CD4-positive, alpha-beta T cell (primary cell): ENCODE data around the gene CDIP1. TPM values are rescaled to one million over a fixed set of nuclear protein-coding genes. Genes with fewer than 3 reads are reported as not detected.
"Not testable (repeated sequence)": the region's sequence is repeated elsewhere in the genome, so short reads cannot be mapped to it uniquely, and the experiment has no call there.

ENCODE experiments used
- ATAC-seq: fragments of 200-7000 bp; cut with Tn5 transposase; one replicate; pipeline ENCODE4 v1.10.0; 2022; ENCODE audit warnings: mild to moderate bottlenecking; ENCODE audit not compliant: poor library complexity
- CTCF ChIA-PET: fragments of 350-600 bp; sonication (Branson Sonifier 250); formaldehyde crosslinking; loops from one replicate; lab custom pipeline; 2021; ENCODE audit warnings: antibody characterized with exemption, inconsistent platforms; lab: Charles Lee
- POLR2A ChIA-PET: fragments of 350-600 bp; sonication (Branson Sonifier 250); formaldehyde crosslinking; loops from one replicate; lab custom pipeline; 2021; ENCODE audit warnings: antibody characterized with exemption, inconsistent platforms; lab: Charles Lee
- DNase-seq, 14 experiments: peaks; one replicate each; pipeline ENCODE4 v3.0.0-alpha.2; 2013 to 2020; ENCODE audit warnings: mixed read lengths in 2 of 14
- H3K27ac ChIP-seq, 2 donors: one replicate each; pipeline versions ENCODE4 v1.5.1 to v1.7.0; 2013; ENCODE audit warnings: low read length in 2 of 2, low read depth in 1 of 2, mild to moderate bottlenecking in 1 of 2
- H3K27me3 ChIP-seq, 2 experiments: 1 replicate in 1 of 2; 2 replicates in 1 of 2; pipeline versions ENCODE4 v1.6.1 to v1.7.0; 2013; ENCODE audit warnings: low read length in 2 of 2, control low read depth in 1 of 2, mild to moderate bottlenecking in 1 of 2, moderate library complexity in 1 of 2; ENCODE audit not compliant: insufficient read depth in 2 of 2, control insufficient read depth in 1 of 2
- H3K36me3 ChIP-seq: one replicate; pipeline ENCODE4 v1.6.1; 2013; ENCODE audit warnings: low read length, control low read depth; ENCODE audit not compliant: insufficient read depth
- H3K4me1 ChIP-seq: one replicate; pipeline ENCODE4 v1.6.1; 2013; ENCODE audit warnings: low read length, control low read depth; ENCODE audit not compliant: insufficient read depth
- H3K4me3 ChIP-seq: one replicate; pipeline ENCODE4 v1.5.1; 2013; ENCODE audit warnings: mild to moderate bottlenecking, low read length, moderate library complexity
- H3K9me3 ChIP-seq, 2 experiments: 1 replicate in 1 of 2; 2 replicates in 1 of 2; pipeline versions ENCODE4 v1.6.1 to v1.7.0; 2013; ENCODE audit warnings: low read length in 2 of 2, mild to moderate bottlenecking in 2 of 2, control low read depth in 1 of 2, moderate library complexity in 1 of 2; ENCODE audit not compliant: control insufficient read depth in 1 of 2, insufficient read depth in 1 of 2
- H3K27ac Mint-ChIP-seq: one replicate; pipeline ENCODE4 v1.8.0; 2020; ENCODE audit warnings: mixed read lengths
- H3K27me3 Mint-ChIP-seq: one replicate; pipeline ENCODE4 v1.8.0; 2021; ENCODE audit warnings: mixed read lengths
- H3K36me3 Mint-ChIP-seq: one replicate; pipeline ENCODE4 v1.8.0; 2021; ENCODE audit warnings: low read depth, mixed read lengths
- H3K4me1 Mint-ChIP-seq: one replicate; pipeline ENCODE4 v1.8.0; 2021; ENCODE audit warnings: low read depth, mixed read lengths
- H3K4me3 Mint-ChIP-seq: one replicate; pipeline ENCODE4 v1.8.0; 2020; ENCODE audit warnings: mild to moderate bottlenecking, mixed read lengths
- H3K9me3 Mint-ChIP-seq: one replicate; pipeline ENCODE4 v1.8.0; 2020; ENCODE audit warnings: mixed read lengths
- CTCF ChIP-seq: fragments of 200-600 bp; IDR thresholded peaks from one replicate; pipeline ENCODE4 v1.8.0; 2022; ENCODE audit warnings: antibody characterized with exemption, mild to moderate bottlenecking
- intact Hi-C, 2 experiments: fragments of 100-400 bp; cut with DNase I in 1 of 2; cut with micrococcal nuclease in 1 of 2; formaldehyde crosslinking; loops; one replicate each; pipeline versions ENCODE4 v1.15.1 to v1.9.0; 2023 to 2025; cut with DNase I, micrococcal nuclease
- total RNA-seq, 174 experiments: library from RNA in 2 of 174; stranded (reverse) in 2 of 174; gene quantifications; one replicate each; pipeline ENCODE4 v1.2.3 and lab custom pipeline; 2021 to 2026

The CDIP1 gene
- total RNA-seq, 2 experiments from 2014 or later: 19.5 to 22.4 TPM

- DNase-seq (no peak), ATAC-seq (no peak)
- Mint-ChIP-seq H3K27ac (no peak overlapping the region), H3K36me3 (no peaks in the 10 kb centered on the region), H3K4me1 (no peaks in the 10 kb centered on the region), H3K4me3 (no peak overlapping the region), H3K9me3 (no peaks in the 10 kb centered on the region), H3K27me3 (no peaks in the 10 kb centered on the region)
- Histone ChIP-seq H3K9me3 (no peaks in the 10 kb centered on the region), H3K36me3 (no peaks in the 10 kb centered on the region), H3K27me3 (no peaks in the 10 kb centered on the region), H3K4me1 (peaks cover 7% of the 10 kb centered on the region), H3K27ac (no peak overlapping the region), H3K4me3 (no peak overlapping the region)
- TF ChIP-seq CTCF: no peak
- intact Hi-C loops: no loop called here
- ChIA-PET POLR2A (no interaction called here), CTCF (no interaction called here)
Measured at GRCh38 chr16:4576008-4576407, 37.4 kb upstream of the CDIP1 start.

- DNase-seq: no peak
- Mint-ChIP-seq H3K4me3 (no peak overlapping the region), H3K4me1 (no peaks in the 10 kb centered on the region), H3K36me3 (no peaks in the 10 kb centered on the region), H3K27me3 (no peaks in the 10 kb centered on the region), H3K9me3 (no peaks in the 10 kb centered on the region), H3K27ac (no peak overlapping the region)
- CTCF ChIA-PET: no interaction called here
- no peaks in the 10 kb centered on the region for H3K9me3 ChIP-seq
- no peak overlapping the region for H3K27ac ChIP-seq
- POLR2A ChIA-PET: no interaction called here
- no peak for ATAC-seq
- intact Hi-C loops: no loop called here
- H3K4me3 ChIP-seq: no peak overlapping the region
- no peaks in the 10 kb centered on the region for H3K27me3 ChIP-seq
- no peak for TF ChIP-seq CTCF
- H3K4me1 ChIP-seq: peaks cover 7% of the 10 kb centered on the region
- no peaks in the 10 kb centered on the region for H3K36me3 ChIP-seq
Measured at GRCh38 chr16:4574919-4575705, 36.5 kb upstream of the CDIP1 start.

- CTCF ChIA-PET, H3K27me3 ChIP-seq, POLR2A ChIA-PET, H3K27me3 Mint-ChIP-seq, H3K27ac Mint-ChIP-seq, H3K4me1 ChIP-seq, H3K9me3 ChIP-seq, H3K4me1 Mint-ChIP-seq, ATAC-seq, H3K36me3 Mint-ChIP-seq, H3K36me3 ChIP-seq, H3K27ac ChIP-seq, H3K4me3 ChIP-seq, DNase-seq, H3K9me3 Mint-ChIP-seq, H3K4me3 Mint-ChIP-seq, intact Hi-C loops: not testable (repeated sequence)
Measured at GRCh38 chr16:4573926-4574325, 35.4 kb upstream of the CDIP1 start.

GRCh38 chr16:4572715-4573114 is 34.1 kb upstream of the CDIP1 start:
- Mint-ChIP-seq H3K27ac (no peak overlapping the region), H3K4me1 (no peaks in the 10 kb centered on the region), H3K27me3 (no peaks in the 10 kb centered on the region), H3K4me3 (no peak overlapping the region), H3K9me3 (no peaks in the 10 kb centered on the region), H3K36me3 (no peaks in the 10 kb centered on the region)
- no peaks in the 10 kb centered on the region for H3K36me3 ChIP-seq
- H3K27me3 ChIP-seq: no peaks in the 10 kb centered on the region
- DNase-seq (no peak), ATAC-seq (no peak)
- H3K4me1 ChIP-seq: peaks cover 7% of the 10 kb centered on the region
- CTCF ChIA-PET: no interaction called here
- no peak overlapping the region for H3K27ac ChIP-seq
- no peak overlapping the region for H3K4me3 ChIP-seq
- H3K9me3 ChIP-seq: no peaks in the 10 kb centered on the region
- POLR2A ChIA-PET: no interaction called here
- intact Hi-C loops: no loop called here
- no peak for TF ChIP-seq CTCF
